ENCODE data around the gene TNIK.

GRCh38 chr3:171187706-171188290 lies 272.4 kb downstream of the TNIK start:
- TF ChIP-seq POLR2AphosphoS5 (IDR thresholded peaks at IDR 0.05; ENCODE audit: low read depth, low read length): no peak
- no peak for TF ChIP-seq POLR2A (IDR thresholded peaks at IDR 0.05; ENCODE audit: low read depth, low read length)

Measured in GM12892 (cell line).